H1 (cell line): ENCODE results near the gene ETFBKMT. TPM values are rescaled to one million over a fixed set of nuclear protein-coding genes. Genes with fewer than 3 reads are reported as not detected.

ENCODE experiments used
- CTCF ChIA-PET: fragments of 300-600 bp; sonication (Branson Sonifier 250); formaldehyde crosslinking; loops from one replicate; lab custom pipeline; 2021; ENCODE audit not compliant: partially characterized antibody; lab: Charles Lee
- POLR2A ChIA-PET: fragments of 300-600 bp; sonication (Branson Sonifier 250); formaldehyde crosslinking; loops from one replicate; lab custom pipeline; 2021; ENCODE audit warnings: inconsistent platforms; ENCODE audit not compliant: partially characterized antibody; lab: Charles Lee
- DNase-seq, 2 experiments: peaks; one replicate each; pipeline versions ENCODE4 v3.0.0 to v3.0.0-alpha.2; 2010 to 2022; ENCODE audit warnings: low spot score in 2 of 2, low read depth in 1 of 2, mixed read lengths in 1 of 2
- FAIRE-seq: peaks from 2 replicates; lab custom pipeline; 2011; peaks lifted over from hg19 to GRCh38; lab: Jason Lieb, UNC
- H2AFZ ChIP-seq: 2 replicates; pipeline ENCODE4 v1.8.1; 2012; ENCODE audit warnings: low read length, inconsistent platforms
- H2AK5ac ChIP-seq: 2 replicates; pipeline ENCODE4 v1.6.1; 2013; ENCODE audit warnings: low read depth, low read length
- H2BK120ac ChIP-seq: replicated peaks from 2 replicates; pipeline ENCODE3; 2013; ENCODE audit warnings: low read depth, low read length, inconsistent platforms
- H2BK12ac ChIP-seq: 2 replicates; pipeline ENCODE4 v1.6.1; 2013; ENCODE audit warnings: low read depth, low read length
- H2BK15ac ChIP-seq: 2 replicates; pipeline ENCODE4 v1.6.1; 2013; ENCODE audit warnings: low read length
- H2BK20ac ChIP-seq: 2 replicates; pipeline ENCODE4 v1.6.1; 2013; ENCODE audit warnings: low read length
- H2BK5ac ChIP-seq: 2 replicates; pipeline ENCODE4 v1.6.1; 2013; ENCODE audit warnings: low read depth, low read length
- H3K14ac ChIP-seq: 2 replicates; pipeline ENCODE4 v1.6.1; 2013; ENCODE audit warnings: inconsistent platforms; ENCODE audit not compliant: insufficient read length
- H3K18ac ChIP-seq: 2 replicates; pipeline ENCODE4 v1.6.1; 2013; ENCODE audit warnings: low read length; ENCODE audit errors: extremely low read depth
- H3K23ac ChIP-seq: 2 replicates; pipeline ENCODE4 v1.6.1; 2013; ENCODE audit warnings: inconsistent platforms; ENCODE audit not compliant: insufficient read length
- H3K23me2 ChIP-seq: 2 replicates; pipeline ENCODE4 v1.6.1; 2013; ENCODE audit warnings: low read depth, low read length
- H3K27ac ChIP-seq: 2 replicates; pipeline ENCODE4 v1.6.1; 2011; ENCODE audit warnings: low read depth, low read length, inconsistent platforms
- H3K27me3 ChIP-seq, 4 experiments: replicated peaks in 1 of 4; 1 replicate in 1 of 4; 2 replicates in 3 of 4; pipeline versions ENCODE4 v1.6.1 to v1.8.1; 2011 to 2013; ENCODE audit warnings: low read length in 3 of 4, mild to moderate bottlenecking in 3 of 4, inconsistent platforms in 2 of 4, mixed read lengths in 2 of 4, moderate library complexity in 1 of 4; ENCODE audit not compliant: control insufficient read depth in 3 of 4, insufficient read depth in 3 of 4; ENCODE audit errors: extremely low read depth in 1 of 4
- H3K36me3 ChIP-seq, 4 experiments: 2 replicates each; pipeline versions ENCODE4 v1.6.1 to v1.8.1; 2011 to 2013; ENCODE audit warnings: mild to moderate bottlenecking in 4 of 4, low read length in 3 of 4, moderate library complexity in 2 of 4, control low read depth in 1 of 4, inconsistent platforms in 1 of 4; ENCODE audit not compliant: insufficient read depth in 4 of 4, control insufficient read depth in 2 of 4
- H3K4ac ChIP-seq: replicated peaks from 2 replicates; pipeline ENCODE3; 2013; ENCODE audit warnings: low read length, low read depth, mixed read lengths, inconsistent platforms; ENCODE audit not compliant: insufficient read length
- H3K4me1 ChIP-seq, 4 experiments: replicated peaks in 1 of 4; 1 replicate in 1 of 4; 2 replicates in 3 of 4; pipeline versions ENCODE4 v1.6.1 to v1.8.1; 2011 to 2013; ENCODE audit warnings: low read length in 3 of 4, inconsistent platforms in 2 of 4, mixed read lengths in 1 of 4; ENCODE audit not compliant: insufficient read depth in 4 of 4, control insufficient read depth in 3 of 4
- H3K4me2 ChIP-seq, 2 experiments: 2 replicates each; pipeline versions ENCODE4 v1.6.1 to v1.8.1; 2011 to 2013; ENCODE audit warnings: low read depth in 2 of 2, low read length in 2 of 2, control low read depth in 1 of 2, inconsistent platforms in 1 of 2, mild to moderate bottlenecking in 1 of 2; ENCODE audit not compliant: insufficient read depth in 1 of 2
- H3K4me3 ChIP-seq, 4 experiments: fragments of 200-600, 300-600 bp in 1 of 4; sonication (generic), shearing (Covaris generic), sonication (Bioruptor Twin) in 1 of 4; 2 replicates each; pipeline versions ENCODE4 v1.5.1 to v1.8.1; 2011 to 2016; ENCODE audit warnings: low read length in 4 of 4, low read depth in 3 of 4, control low read depth in 2 of 4, inconsistent platforms in 2 of 4, mild to moderate bottlenecking in 2 of 4, mixed read lengths in 1 of 4, moderate library complexity in 1 of 4; ENCODE audit not compliant: insufficient read depth in 2 of 4; ENCODE audit errors: extremely low read depth in 1 of 4
- H3K56ac ChIP-seq: replicated peaks from 2 replicates; pipeline ENCODE3; 2013; ENCODE audit warnings: low read depth, mild to moderate bottlenecking, mixed read lengths, low read length, inconsistent platforms; ENCODE audit not compliant: insufficient read length
- H3K79me1 ChIP-seq: 2 replicates; pipeline ENCODE4 v1.6.1; 2013; ENCODE audit warnings: low read depth, low read length, control low read depth
- H3K79me2 ChIP-seq, 2 experiments: 2 replicates each; pipeline versions ENCODE4 v1.6.1 to v1.8.1; 2012 to 2013; ENCODE audit warnings: low read length in 2 of 2, mild to moderate bottlenecking in 2 of 2, inconsistent platforms in 1 of 2; ENCODE audit not compliant: insufficient read depth in 2 of 2, control insufficient read depth in 1 of 2
- H3K9ac ChIP-seq, 4 experiments: replicated peaks in 1 of 4; 1 replicate in 1 of 4; 2 replicates in 3 of 4; pipeline versions ENCODE4 v1.6.1 to v1.8.1; 2011 to 2013; ENCODE audit warnings: low read depth in 3 of 4, low read length in 3 of 4, control low read depth in 2 of 4, mild to moderate bottlenecking in 2 of 4, moderate library complexity in 2 of 4, inconsistent platforms in 1 of 4; ENCODE audit errors: extremely low read depth in 1 of 4
- H3K9me3 ChIP-seq, 2 experiments: 2 replicates each; pipeline versions ENCODE4 v1.6.1 to v1.8.1; 2012 to 2013; ENCODE audit warnings: mild to moderate bottlenecking in 2 of 2, moderate library complexity in 2 of 2, control low read depth in 1 of 2, inconsistent platforms in 1 of 2, low read depth in 1 of 2, low read length in 1 of 2, mixed read lengths in 1 of 2; ENCODE audit not compliant: insufficient read depth in 2 of 2
- H4K20me1 ChIP-seq, 2 experiments: replicated peaks in 1 of 2; 2 replicates each; pipeline versions ENCODE3 to v1.8.1; 2011 to 2013; ENCODE audit warnings: inconsistent platforms in 2 of 2, low read length in 2 of 2, mild to moderate bottlenecking in 1 of 2; ENCODE audit not compliant: insufficient read depth in 2 of 2, control insufficient read depth in 1 of 2
- H4K5ac ChIP-seq: 2 replicates; pipeline ENCODE4 v1.6.1; 2013; ENCODE audit warnings: low read length, low read depth, mixed read lengths, inconsistent platforms; ENCODE audit not compliant: insufficient read length
- H4K8ac ChIP-seq: 2 replicates; pipeline ENCODE4 v1.8.0; 2013; ENCODE audit warnings: mild to moderate bottlenecking, moderate library complexity, low read length, inconsistent platforms; ENCODE audit not compliant: insufficient read depth; ENCODE audit errors: extremely low read depth
- H4K91ac ChIP-seq: replicated peaks from 2 replicates; pipeline ENCODE3; 2013; ENCODE audit warnings: low read length, mixed read lengths, inconsistent platforms; ENCODE audit not compliant: insufficient read length
- GABPA ChIP-seq: IDR thresholded peaks from 2 replicates; pipeline ENCODE4 v1.6.1; 2011; ENCODE audit warnings: mild to moderate bottlenecking, low read length, moderate library complexity, borderline replicate concordance; ENCODE audit not compliant: insufficient read depth
- SIX5 ChIP-seq: IDR thresholded peaks from 2 replicates; pipeline ENCODE4 v1.6.1; 2011; ENCODE audit warnings: mild to moderate bottlenecking, low read depth, low read length
- WGBS, 2 experiments: shearing (Covaris generic) in 1 of 2; methylation state at CpG; one replicate each; pipeline versions ENCODE4 v1.1.6 to v1.1.7; 2013 to 2015; ENCODE audit warnings: low lambda C conversion rate in 2 of 2, mixed read lengths in 2 of 2, inconsistent platforms in 1 of 2, low coverage in 1 of 2, missing lambda C conversion rate in 1 of 2; ENCODE audit not compliant: insufficient replicate concordance in 2 of 2, insufficient coverage in 1 of 2, insufficient read length in 1 of 2; ENCODE audit errors: extremely low coverage in 1 of 2, missing lambda C conversion rate in 1 of 2; 5-methylcytosine and 5-hydroxymethylcytosine counted together
- polyA plus RNA-seq, 7 experiments: library from polyadenylated mRNA; depleted of rRNA in 3 of 7; stranded (reverse) in 5 of 7; unstranded in 2 of 7; fragments of >200 nt in 5 of 7; fragments of 200-250 nt in 2 of 7; gene quantifications; 1 replicate in 5 of 7; 2 replicates in 1 of 7; 4 replicates in 1 of 7; pipeline versions ENCODE4 v1.2.1 to v1.2.3, GENCODE V29; 2011 to 2013; ENCODE audit warnings: missing spikeins in 2 of 7, mixed read lengths in 2 of 7
- total RNA-seq: library from RNA; stranded (reverse); fragmentation: NEBNext Ultra II Directional; extraction: Animal tissue kit (Norgen Biotek cat#: 25700); gene quantifications from 2 replicates; pipeline ENCODE4 v1.2.1, GENCODE V29; 2021

Gene ETFBKMT
- total and polyA plus RNA-seq, 2 of the 8 experiments (the other 6 are each of a cell fraction or from before 2014, with no cell fraction given): 0.59 to 1.7 TPM

DNA sequence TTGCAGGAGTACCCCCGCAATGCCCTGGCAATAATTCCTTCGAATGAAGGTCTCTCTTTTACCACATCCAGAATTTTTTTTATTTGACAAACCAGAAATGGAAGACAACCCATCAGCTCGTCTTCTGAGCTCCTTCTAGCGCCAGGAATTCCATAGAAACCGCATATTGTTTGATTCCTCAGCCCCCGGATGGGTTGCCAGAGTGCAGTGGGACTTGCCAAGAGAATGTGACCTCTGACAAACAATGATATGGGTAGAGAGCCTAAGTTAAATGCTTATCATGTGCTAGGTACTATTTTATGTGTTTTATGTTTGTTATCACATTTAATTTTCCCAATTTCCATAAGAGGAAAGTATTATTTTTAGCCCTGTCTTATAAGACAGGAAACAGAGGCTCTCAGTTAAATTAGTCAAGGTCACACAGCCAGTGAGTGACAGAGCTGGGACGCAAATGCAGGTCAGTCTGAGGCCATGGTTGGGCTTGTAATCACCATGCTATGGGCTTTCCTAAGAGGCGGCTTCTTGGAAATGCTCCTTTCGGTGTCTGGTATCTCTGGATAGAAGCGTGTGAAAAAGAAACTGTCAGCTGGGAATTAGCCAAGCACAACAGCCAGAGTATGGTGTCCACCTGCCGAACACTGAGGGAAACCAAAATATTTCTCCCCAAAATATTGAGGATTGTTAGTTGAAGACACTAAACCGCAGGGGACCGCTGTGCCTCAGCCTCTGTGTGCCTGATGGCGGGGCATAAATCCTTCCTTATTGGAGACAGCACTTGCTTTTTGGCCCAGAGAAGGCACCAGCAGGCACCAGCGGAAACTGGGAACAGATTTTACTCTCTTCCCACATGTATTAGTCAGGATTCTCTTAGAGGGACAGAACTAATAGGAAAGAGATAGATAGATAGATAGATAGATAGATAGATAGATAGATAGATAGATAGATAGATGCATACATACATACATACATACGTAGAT lies 29.4 kb upstream of the ETFBKMT start:
- no peak overlapping the region for H3K4ac ChIP-seq
- H3K79me1 ChIP-seq: no peaks in the 10 kb centered on the region
- H3K4me3 ChIP-seq: no peak overlapping the region
- H2BK120ac ChIP-seq: no peak overlapping the region
- no peak overlapping the region for H3K27ac ChIP-seq
- no peak overlapping the region for H2BK15ac ChIP-seq
- no peak overlapping the region for H2AFZ ChIP-seq
- no peak overlapping the region for H3K14ac ChIP-seq
- H3K79me2 ChIP-seq: no peaks in the 10 kb centered on the region
- no peak overlapping the region for H2AK5ac ChIP-seq
- no peaks in the 10 kb centered on the region for H4K20me1 ChIP-seq
- FAIRE-seq (no peak), DNase-seq (no peak)
- H2BK12ac ChIP-seq: no peak overlapping the region
- H3K4me1 ChIP-seq: no peaks in the 10 kb centered on the region
- H3K23me2 ChIP-seq: no peaks in the 10 kb centered on the region
- no peak overlapping the region for H4K91ac ChIP-seq
- TF ChIP-seq GABPA: no peak
- no peak for TF ChIP-seq SIX5
- TF ChIP-seq, all 59 proteins: peak for 0
- no peak overlapping the region for H3K18ac ChIP-seq
- H2BK20ac ChIP-seq: no peak overlapping the region
- 77% methylated on average over 16 of the region's 16 CpGs; no CpG with 5 or more reads in 1 of the 2 experiments for WGBS, 2 experiments
- no peak overlapping the region for H3K9ac ChIP-seq
- H3K27me3 ChIP-seq: no peaks in the 10 kb centered on the region
- no peak overlapping the region for H4K5ac ChIP-seq
- H2BK5ac ChIP-seq: no peak overlapping the region
- H3K23ac ChIP-seq: no peak overlapping the region
- ChIA-PET CTCF (interaction anchor here (0.6 to 0.8 kb wide), 2 partner anchors 14 to 242 kb away, joined by 3 to 4 read pairs; no protein-coding TSS in a partner anchor), POLR2A (interaction anchor here (0.9 to 1.1 kb wide), 2 partner anchors 33 to 242 kb away, joined by 3 read pairs; no protein-coding TSS in a partner anchor)
- H3K36me3 ChIP-seq: no peaks in the 10 kb centered on the region
- H3K4me2 ChIP-seq: no peak overlapping the region
- no peak overlapping the region for H4K8ac ChIP-seq
- H3K56ac ChIP-seq: no peak overlapping the region
- no peaks in the 10 kb centered on the region for H3K9me3 ChIP-seq
